Upper lobe of left lung (tissue), 6 donors: ENCODE measurements around the gene ENKUR. TPM values are rescaled to one million over a fixed set of nuclear protein-coding genes. Genes with fewer than 3 reads are reported as not detected.
"Not testable (repeated sequence)": the region's sequence is repeated elsewhere in the genome, so short reads cannot be mapped to it uniquely, and the experiment has no call there.

Source experiments
- ATAC-seq, 2 donors: fragments of 200-7000 bp; cut with Tn5 transposase; one replicate each; pipeline ENCODE4 v1.9.1; 2022; ENCODE audit warnings: mild to moderate bottlenecking in 2 of 2, moderate library complexity in 2 of 2; ENCODE audit not compliant: low FRiP score in 2 of 2
- DNase-seq, 2 donors: peaks; one replicate each; pipeline ENCODE4 v3.0.0-alpha.2; 2019 to 2020
- H3K27ac ChIP-seq, 4 donors: fragments of 200-600 bp; sonication (generic); one replicate each; pipeline ENCODE4 v1.5.1; 2016 to 2019
- H3K27me3 ChIP-seq, 4 donors: fragments of 200-600 bp; sonication (generic); one replicate each; pipeline ENCODE4 v1.5.1; 2017 to 2019
- H3K36me3 ChIP-seq, 4 donors: fragments of 200-600 bp; sonication (generic); one replicate each; pipeline ENCODE4 v1.5.1; 2016 to 2019
- H3K4me1 ChIP-seq, 4 donors: fragments of 200-600 bp; sonication (generic); one replicate each; pipeline ENCODE4 v1.5.1; 2018 to 2019
- H3K4me3 ChIP-seq, 4 donors: fragments of 200-600 bp; sonication (generic); one replicate each; pipeline ENCODE4 v1.5.1; 2017 to 2019; ENCODE audit warnings: mild to moderate bottlenecking in 2 of 4, moderate library complexity in 1 of 4
- H3K9me3 ChIP-seq, 4 donors: fragments of 200-600 bp; sonication (generic); one replicate each; pipeline ENCODE4 v1.5.1; 2018 to 2019
- CTCF ChIP-seq, 6 experiments: fragments of 450-650 bp in 4 of 6; fragments of 200-600 bp in 2 of 6; sonication (generic) in 2 of 6; IDR thresholded peaks; one replicate each; pipeline ENCODE4 v1.5.1; 2016 to 2019; ENCODE audit warnings: antibody characterized with exemption in 6 of 6
- EP300 ChIP-seq, 4 donors: sonication (generic); formaldehyde crosslinking; IDR thresholded peaks; one replicate each; pipeline ENCODE4 v1.5.1; 2017; ENCODE audit warnings: antibody characterized with exemption in 4 of 4, control low read depth in 2 of 4
- POLR2A ChIP-seq, 4 donors: fragments of 450-650 bp; IDR thresholded peaks; one replicate each; pipeline ENCODE4 v1.5.1; 2016 to 2017; ENCODE audit warnings: antibody characterized with exemption in 4 of 4, mild to moderate bottlenecking in 2 of 4
- POLR2AphosphoS5 ChIP-seq, 2 donors: sonication (generic); formaldehyde crosslinking; IDR thresholded peaks; one replicate each; pipeline ENCODE4 v1.5.1; 2017; ENCODE audit warnings: antibody characterized with exemption in 2 of 2
- WGBS, 2 donors: methylation state at CpG; one replicate each; pipeline ENCODE4 v1.1.5; 2017 to 2018; 5-methylcytosine and 5-hydroxymethylcytosine counted together
- total RNA-seq, 6 donors: library from RNA; depleted of rRNA in 4 of 6; stranded (reverse); fragments of >200 nt in 4 of 6; gene quantifications; one replicate each; pipeline versions ENCODE4 v1.1.0 to v1.2.1, GENCODE V29; 2016 to 2021
- donor health status: DM: no; HTN: no; CAD: no; lungs with moderate emphysema.
- donor health status: DM: no; HTN: yes; CAD: no; lungs with severe emphysema.

The ENKUR gene
- total RNA-seq, 6 donors from 2014 or later, result 0.31 to 18.1 (median 4.0) TPM

DNA sequence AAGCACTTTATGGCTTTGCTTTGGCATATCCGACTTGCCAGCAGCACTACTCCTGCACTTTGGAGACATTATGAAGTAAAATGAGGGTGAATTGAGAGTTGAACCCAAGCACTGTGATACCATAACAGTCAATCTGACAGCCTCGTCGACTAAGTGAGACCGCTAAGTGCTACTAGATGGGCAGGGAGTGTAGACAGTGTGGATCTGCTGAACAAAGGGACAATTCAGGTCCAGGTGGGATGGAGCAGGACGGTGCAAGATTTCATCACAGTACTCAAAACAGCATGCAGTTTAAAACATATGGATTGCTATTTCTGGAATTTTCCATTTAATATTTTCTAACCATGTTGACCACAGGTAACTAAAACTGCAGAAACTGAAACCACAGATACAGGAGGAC, 42.8 kb downstream of the ENKUR start:
- Histone ChIP-seq H3K27ac (no peak overlapping the region), H3K9me3 (no peaks in the 10 kb centered on the region), H3K4me1 (no peaks in the 10 kb centered on the region), H3K36me3 (no peaks in the 10 kb centered on the region), H3K4me3 (no peak overlapping the region), H3K27me3 (no peaks in the 10 kb centered on the region)
- ATAC-seq (no peak), DNase-seq (no peak)
- 80 to 86% methylated on average over 5 of the region's 5 CpGs for WGBS, 2 donors
- no peak for TF ChIP-seq POLR2AphosphoS5 (IDR thresholded peaks at IDR 0.05)
- no peak for TF ChIP-seq CTCF (IDR thresholded peaks at IDR 0.05)
- TF ChIP-seq EP300 (IDR thresholded peaks at IDR 0.05), result no peak
- TF ChIP-seq POLR2A (IDR thresholded peaks at IDR 0.05), result no peak

DNA sequence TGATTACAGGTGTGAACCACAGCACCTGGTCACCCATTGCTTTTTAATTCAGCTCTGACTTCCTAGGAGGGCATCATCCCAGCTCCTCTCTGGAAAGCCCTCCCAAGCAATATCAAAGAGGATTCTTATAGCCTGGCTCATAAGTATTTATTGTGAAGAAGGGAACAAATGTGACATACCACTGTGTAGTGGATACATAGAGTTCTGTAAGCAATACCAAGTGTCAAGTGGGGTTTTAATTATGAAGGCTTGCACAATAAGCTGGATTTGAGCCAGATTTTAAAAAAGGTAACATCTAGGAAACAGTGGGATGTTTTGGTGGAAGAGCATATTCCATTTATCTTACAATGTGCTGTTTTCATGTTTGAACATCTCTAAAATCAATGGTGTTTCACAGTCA, 44.6 kb downstream of the ENKUR start:
- Histone ChIP-seq H3K36me3 (no peaks in the 10 kb centered on the region), H3K27me3 (no peaks in the 10 kb centered on the region), H3K4me3 (no peak overlapping the region), H3K4me1 (no peaks in the 10 kb centered on the region), H3K27ac (no peak overlapping the region), H3K9me3 (no peaks in the 10 kb centered on the region)
- DNase-seq (no peak), ATAC-seq (no peak)
- no peak for TF ChIP-seq POLR2A (IDR thresholded peaks at IDR 0.05)
- no peak for TF ChIP-seq CTCF (IDR thresholded peaks at IDR 0.05)
- no peak for TF ChIP-seq EP300 (IDR thresholded peaks at IDR 0.05)
- no peak for TF ChIP-seq POLR2AphosphoS5 (IDR thresholded peaks at IDR 0.05)

DNA sequence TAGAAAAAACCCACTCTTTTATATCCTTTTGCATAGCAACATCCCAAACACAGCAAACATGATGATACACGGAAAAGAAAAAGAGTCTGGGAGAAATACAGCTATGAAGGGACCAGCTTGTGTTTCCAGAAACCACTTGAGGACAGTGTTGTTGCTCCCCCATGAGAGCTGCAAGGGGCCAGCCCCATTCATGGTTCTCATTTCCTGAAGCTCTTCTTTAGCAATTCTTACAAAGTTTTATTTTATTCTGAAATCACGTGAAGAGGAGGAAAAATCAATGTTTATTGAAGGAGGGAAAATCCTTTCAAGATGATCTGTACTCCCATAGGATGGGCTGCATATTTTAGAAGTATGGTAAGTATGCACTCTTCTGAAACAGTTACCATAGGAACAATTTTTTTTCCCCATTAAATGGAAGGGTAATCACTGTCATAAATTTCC, 46.1 kb downstream of the ENKUR start:
- WGBS, 2 donors, result 49 to 63% methylated on average over 2 of the region's 2 CpGs
- TF ChIP-seq POLR2AphosphoS5 (IDR thresholded peaks at IDR 0.05), result no peak
- TF ChIP-seq EP300 (IDR thresholded peaks at IDR 0.05), result no peak
- no peak for TF ChIP-seq POLR2A (IDR thresholded peaks at IDR 0.05)
- TF ChIP-seq CTCF (IDR thresholded peaks at IDR 0.05), result no peak
- DNase-seq, result no peak

DNA sequence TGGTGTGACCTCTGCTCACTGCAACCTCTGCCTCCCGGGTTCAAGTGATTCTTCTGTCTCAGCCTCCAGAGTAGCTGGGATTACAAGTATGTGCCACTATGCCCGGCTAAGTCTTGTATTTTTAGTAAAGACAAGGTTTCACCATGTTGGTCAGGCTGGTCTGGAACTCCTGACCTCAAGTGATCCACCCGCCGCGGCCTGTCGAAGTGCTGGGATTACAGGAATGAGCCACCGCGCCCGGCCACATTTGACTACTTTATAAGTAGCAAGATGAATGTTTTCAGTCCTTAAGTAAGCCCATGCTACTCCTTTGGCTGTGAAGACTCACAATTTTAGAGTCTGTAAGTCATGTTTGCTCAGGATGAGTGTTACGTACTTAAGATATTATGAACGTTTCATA, 47.0 kb downstream of the ENKUR start:
- WGBS, 2 donors, result 70 to 89% methylated on average over 11 of the region's 11 CpGs
- H3K4me1 ChIP-seq, H3K36me3 ChIP-seq, H3K27me3 ChIP-seq, H3K9me3 ChIP-seq, ATAC-seq, H3K4me3 ChIP-seq, H3K27ac ChIP-seq: not testable (repeated sequence)
- peak in 1 of 2 donors; percentile 21 for DNase-seq

More for the DNA sequence above, 46.1 kb downstream of the ENKUR start:
- H3K4me3 ChIP-seq, result no peak overlapping the region
- H3K9me3 ChIP-seq, result no peaks in the 10 kb centered on the region
- no peak overlapping the region for H3K27ac ChIP-seq
- H3K36me3 ChIP-seq, result no peaks in the 10 kb centered on the region
- peak in 1 of 2 donors; percentile 30 for ATAC-seq
- no peaks in the 10 kb centered on the region for H3K27me3 ChIP-seq
- H3K4me1 ChIP-seq, result no peaks in the 10 kb centered on the region

- no peaks in the 10 kb centered on the region for H3K36me3 ChIP-seq
- WGBS, 2 donors, result 94 to 98% methylated on average over 7 of the region's 7 CpGs
- H3K9me3 ChIP-seq, result no peaks in the 10 kb centered on the region
- H3K4me1 ChIP-seq, result no peaks in the 10 kb centered on the region
- H3K27ac ChIP-seq, result no peak overlapping the region
- H3K27me3 ChIP-seq, result no peaks in the 10 kb centered on the region
- no peak overlapping the region for H3K4me3 ChIP-seq
- TF ChIP-seq EP300 (IDR thresholded peaks at IDR 0.05), result no peak
- no peak for TF ChIP-seq POLR2AphosphoS5 (IDR thresholded peaks at IDR 0.05)
- TF ChIP-seq CTCF (IDR thresholded peaks at IDR 0.05), result no peak
- TF ChIP-seq POLR2A (IDR thresholded peaks at IDR 0.05), result no peak
- ATAC-seq (no peak), DNase-seq (no peak)
These were observed 47.6 kb downstream of the ENKUR start for GRCh38 chr10:24968349-24968748.
